GM19239 (cell line): Measurements from ENCODE around the gene SPACDR.
"Not testable (repeated sequence)": the region's sequence is repeated elsewhere in the genome, so short reads cannot be mapped to it uniquely, and the experiment has no call there.

Source experiments
- DNase-seq: peaks from one replicate; pipeline ENCODE4 v3.0.0; 2011; ENCODE audit warnings: low spot score; ENCODE audit not compliant: insufficient read length
- FAIRE-seq: peaks from 2 replicates; lab custom pipeline; 2011; peaks lifted over from hg19 to GRCh38; lab: Jason Lieb, UNC

The SPACDR gene, protein sequence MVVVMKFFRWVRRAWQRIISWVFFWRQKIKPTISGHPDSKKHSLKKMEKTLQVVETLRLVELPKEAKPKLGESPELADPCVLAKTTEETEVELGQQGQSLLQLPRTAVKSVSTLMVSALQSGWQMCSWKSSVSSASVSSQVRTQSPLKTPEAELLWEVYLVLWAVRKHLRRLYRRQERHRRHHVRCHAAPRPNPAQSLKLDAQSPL

DNA sequence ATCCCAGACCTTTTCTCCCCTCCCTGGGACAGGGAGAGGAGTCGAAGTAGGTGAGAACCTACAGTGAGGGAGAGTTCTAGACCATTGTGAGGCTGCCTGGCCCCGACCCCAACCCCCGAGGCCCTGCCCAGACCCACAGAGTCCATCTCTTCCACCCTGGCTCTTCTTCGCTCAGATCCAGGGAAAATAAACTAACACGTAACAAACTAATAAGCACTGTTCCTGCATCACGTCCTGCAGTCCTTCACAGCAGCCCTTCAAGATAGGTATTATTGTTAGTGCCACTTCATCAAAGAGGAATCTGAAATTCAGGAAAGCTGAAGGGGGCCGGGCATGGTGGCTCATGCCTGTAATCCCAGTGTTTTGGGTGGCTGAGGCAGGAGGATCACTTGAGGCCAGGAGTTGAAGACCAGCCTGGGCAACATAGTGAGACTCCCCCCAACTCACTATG, at the start of gene SPACDR:
TSS of gene SPACDR (minus strand) at position 51 of the 451 bp plus-strand sequence. CDS start 235 bp downstream, outside the sequence.
- FAIRE-seq, result no peak

DNA sequence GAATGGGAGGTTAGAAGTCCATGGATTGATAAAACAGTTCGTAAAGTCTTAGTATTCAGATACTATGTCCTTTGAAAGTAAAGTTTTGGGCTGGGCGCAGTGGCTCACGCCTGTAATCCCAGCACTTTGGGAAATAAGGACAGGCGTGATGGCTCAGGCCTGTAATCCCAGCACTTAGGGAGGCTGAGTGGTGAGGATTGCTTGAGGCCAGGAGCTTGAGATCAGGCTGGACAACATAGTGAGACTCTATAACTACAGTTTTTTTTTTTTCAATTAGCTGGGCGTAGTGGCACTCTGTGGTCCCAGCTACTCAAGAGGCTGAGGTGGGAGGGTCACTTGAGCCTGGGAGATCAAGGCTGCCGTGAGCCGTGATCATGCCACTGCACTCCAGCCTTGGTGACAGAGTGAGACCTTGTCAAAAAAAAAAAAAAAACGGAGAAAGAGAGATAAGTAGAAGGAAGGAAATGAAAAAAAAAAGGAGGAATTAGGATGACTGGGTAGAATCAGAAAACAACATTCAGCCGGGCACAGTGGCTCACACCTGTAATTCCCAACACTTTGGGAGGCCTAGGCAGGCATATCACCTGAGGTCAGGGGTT, 49.3 kb upstream of the SPACDR start:
- no peak for DNase-seq
- no peak for FAIRE-seq

More for the DNA sequence above, at the start of gene SPACDR:
- DNase-seq, result no peak

GRCh38 chr7:100510437-100511239, 46.6 kb upstream of the SPACDR start:
- no peak for DNase-seq
- FAIRE-seq, result no peak

GRCh38 chr7:100509231-100509630, 45.2 kb upstream of the SPACDR start:
- no peak for DNase-seq
- FAIRE-seq, result no peak

GRCh38 chr7:100506356-100506923, 42.4 kb upstream of the SPACDR start:
- no peak for DNase-seq

DNA sequence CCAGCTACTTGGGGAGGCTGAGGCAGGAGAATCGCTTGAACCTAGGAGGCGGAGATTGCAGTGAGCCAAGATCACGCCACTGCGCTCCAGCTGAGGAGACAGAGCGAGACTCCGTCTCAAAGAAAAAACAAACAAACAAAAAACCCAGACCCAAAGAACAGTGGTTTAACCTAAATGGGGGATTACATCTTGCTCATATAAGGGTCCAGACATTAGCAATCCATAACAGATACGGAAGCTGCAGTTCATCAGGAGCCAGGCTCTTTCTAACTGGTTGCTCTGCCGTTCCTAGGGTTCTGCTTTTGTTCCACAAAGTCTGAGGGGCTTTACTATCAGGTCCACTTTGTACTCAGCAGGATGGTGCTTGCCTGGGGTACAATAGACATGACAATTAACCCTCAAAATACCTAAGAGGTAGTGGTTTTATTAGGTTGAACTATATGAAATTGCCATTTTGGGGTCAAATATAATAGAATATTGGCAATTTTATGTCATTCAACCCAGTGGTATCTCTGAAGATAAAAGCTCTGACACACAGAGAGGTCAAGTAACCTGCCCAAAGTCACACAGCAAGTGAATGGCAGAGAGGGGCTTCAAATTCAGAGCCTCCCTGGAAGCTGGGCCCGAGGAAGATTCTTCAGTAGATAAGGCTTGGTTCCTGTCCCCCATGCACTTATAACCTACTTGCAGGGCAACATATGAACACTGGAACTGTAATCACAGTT, 41.0 kb upstream of the SPACDR start:
- no peak for DNase-seq
- FAIRE-seq, result no peak

More at GRCh38 chr7:100506356-100506923, 42.4 kb upstream of the SPACDR start:
- FAIRE-seq, result no peak

GRCh38 chr7:100504031-100504430, 40.0 kb upstream of the SPACDR start:
- not testable (repeated sequence) for FAIRE-seq, DNase-seq

- not testable (repeated sequence) for DNase-seq, FAIRE-seq
These were observed 36.7 kb upstream of the SPACDR start for GRCh38 chr7:100500743-100501142.

GRCh38 chr7:100496509-100496908, 32.4 kb upstream of the SPACDR start:
- FAIRE-seq (no peak), DNase-seq (no peak)

DNA sequence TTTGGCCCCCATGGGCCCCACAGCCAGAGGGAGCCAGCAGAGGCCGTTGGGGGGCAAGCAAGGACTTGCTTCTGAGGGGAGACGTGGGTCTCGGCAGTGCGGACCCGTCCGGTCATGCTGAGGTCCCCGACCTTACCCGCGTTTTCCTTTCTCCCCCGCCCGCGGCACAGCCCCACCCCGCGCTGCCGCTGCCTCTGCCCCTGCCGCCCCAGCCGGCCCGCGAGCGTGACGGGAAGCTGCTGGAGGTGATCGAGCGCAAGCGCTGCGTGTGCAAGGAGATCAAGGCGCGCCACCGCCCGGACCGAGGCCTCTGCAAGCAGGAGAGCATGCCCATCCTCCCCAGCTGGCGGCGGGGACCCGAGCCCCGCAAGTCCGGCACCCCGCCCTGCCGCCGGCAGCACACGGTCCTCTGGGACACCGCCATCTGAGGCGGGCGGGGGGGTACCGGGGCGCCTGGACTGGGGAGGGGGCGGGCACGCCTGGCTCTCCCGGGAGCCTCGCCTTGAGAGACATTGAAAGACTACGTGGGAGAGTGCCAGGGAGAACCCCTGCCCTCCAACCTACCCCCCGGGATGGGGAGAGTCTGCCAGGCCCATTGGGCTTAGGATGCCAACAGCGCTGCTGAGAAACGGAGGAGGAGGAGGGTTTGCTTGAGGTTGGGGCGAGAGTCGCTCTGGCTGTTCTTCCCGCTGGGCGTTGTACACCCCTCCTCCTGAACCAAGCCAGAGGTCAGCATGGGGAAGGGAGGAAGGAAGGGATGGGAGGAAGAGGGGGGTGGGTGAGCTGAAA, 29.6 kb upstream of the SPACDR start:
- FAIRE-seq, result no peak
- DNase-seq, result no peak

DNA sequence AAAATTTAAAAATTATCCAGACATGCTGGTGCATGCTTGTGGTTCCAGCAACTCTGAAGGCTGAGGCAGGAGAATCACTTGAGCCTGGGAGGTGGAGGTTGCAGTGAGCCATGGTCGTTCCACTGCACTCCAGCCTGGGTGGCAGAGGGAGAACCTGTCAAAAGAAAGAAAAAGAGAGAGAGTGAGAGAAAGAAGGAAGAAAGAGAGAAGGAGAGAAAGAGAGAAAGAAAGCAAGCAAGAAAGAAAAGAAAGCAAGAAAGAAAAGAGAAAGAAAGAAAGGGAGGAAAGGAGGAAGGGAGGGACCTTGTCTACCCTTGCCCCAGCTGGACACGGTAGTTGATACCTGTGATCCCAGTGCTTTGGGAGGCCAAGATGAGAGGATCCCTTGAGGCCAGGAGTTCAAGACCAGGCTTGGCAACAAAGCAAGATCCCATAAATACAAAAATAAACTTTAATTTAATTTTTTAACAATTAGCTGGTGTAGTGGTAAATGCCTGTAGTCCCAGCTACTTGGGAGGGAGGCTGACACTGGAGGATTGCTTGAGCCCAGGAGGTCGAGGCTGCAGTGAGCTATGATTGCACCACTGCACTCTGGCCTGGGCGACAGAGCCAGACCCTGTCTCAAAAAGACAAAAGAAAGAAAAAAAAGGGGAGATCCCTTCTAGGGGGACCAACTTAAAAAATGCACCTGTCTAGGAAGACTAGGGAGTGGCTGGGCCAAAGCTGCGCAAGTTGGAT, 28.8 kb upstream of the SPACDR start:
- FAIRE-seq, result no peak
- no peak for DNase-seq

- no peak for FAIRE-seq
- no peak for DNase-seq
These were observed 27.1 kb upstream of the SPACDR start for GRCh38 chr7:100491192-100491578.

DNA sequence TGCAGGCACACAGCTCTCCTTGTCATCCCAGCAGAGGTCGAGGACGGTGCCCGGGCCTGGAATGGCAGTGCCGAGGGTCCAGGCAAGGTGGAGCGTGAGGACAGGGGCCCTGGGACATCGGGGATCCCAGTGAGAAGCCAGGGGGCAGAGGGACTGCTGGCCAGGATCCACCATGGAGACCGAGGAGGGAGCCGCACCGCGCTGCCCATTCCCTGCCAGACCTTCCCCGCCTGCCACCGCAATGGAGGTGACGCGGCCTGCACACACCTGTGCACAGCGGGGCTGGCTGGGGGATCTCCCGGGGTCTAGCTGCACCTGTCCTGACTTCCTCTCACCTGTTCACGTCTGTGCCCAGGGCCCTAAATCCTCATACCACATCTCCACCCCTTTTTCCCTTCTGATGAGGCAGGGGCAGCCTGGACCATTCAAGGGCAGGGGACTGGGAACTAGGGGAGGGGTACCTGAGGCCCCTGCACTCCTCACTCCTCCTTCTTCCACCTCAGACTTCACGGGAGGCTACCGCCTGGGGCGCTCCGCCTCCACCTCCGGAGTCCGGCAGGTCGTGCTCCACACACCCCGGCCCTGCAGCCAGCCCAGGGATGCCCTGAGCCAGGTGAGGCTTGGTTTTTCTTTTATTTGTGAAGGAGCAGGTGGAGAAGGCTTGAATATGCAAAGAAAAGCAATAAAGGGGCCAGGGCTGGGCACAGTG, 26.6 kb upstream of the SPACDR start:
- no peak for FAIRE-seq
- no peak for DNase-seq

DNA sequence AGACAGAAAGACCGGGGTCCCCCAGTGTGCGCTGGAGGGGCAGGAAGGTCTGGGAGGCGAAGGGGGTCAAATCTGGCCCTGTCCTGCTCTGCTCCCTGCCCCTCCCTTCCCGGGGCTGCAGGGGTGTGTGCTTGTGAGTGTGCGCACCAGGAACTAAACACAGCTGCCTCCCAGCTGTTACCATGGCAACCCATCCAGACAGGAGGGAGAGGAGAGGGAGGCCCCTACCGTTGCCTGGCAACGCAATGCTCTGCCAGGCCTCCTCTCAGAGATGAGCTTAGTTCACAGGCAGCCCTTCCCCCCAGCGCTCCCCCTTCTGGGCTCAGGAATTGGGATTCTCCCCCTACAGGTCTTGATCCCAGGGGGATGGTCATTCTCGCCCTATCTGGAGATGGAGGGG, 25.8 kb upstream of the SPACDR start:
- FAIRE-seq, result no peak
- peak; percentile 86 for DNase-seq

GRCh38 chr7:100489121-100489520, 25.1 kb upstream of the SPACDR start:
- no peak for FAIRE-seq
- no peak for DNase-seq

- DNase-seq (no peak), FAIRE-seq (no peak)
These were observed 24.5 kb upstream of the SPACDR start for GRCh38 chr7:100488333-100489095.

DNA sequence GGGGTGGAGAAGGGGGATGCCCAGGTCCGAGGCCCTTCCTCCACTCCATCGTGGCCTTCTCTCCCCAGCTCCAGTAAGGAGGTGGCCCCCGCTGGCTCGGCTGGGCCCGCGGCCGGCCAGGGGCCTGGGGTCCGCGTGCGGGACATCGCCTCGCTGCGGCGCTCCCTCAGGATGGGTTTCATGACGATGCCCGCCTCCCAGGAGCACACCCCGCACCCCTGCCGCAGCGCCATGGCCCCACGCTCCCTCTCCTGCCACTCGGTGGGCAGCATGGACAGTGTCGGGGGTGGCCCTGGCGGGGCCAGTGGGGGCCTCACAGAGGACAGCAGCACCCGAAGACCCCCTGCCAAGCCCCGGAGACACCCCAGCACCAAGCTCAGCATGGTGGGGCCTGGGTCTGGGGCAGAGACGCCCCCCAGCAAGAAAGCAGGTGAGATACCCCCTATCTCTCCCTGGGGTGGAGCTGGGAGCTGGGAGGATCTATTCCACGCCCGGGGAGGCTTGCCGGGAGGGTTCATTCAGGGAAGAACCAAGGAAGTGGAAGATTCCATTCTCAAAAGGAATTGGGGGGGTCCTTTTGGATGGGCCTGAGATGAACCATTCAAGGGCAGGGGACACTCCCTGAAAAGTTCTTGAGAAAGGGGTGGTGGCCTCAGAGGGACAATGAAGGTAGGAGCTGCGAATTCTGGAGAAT, 22.8 kb upstream of the SPACDR start:
- DNase-seq (no peak), FAIRE-seq (no peak)
